GM18868 (cell line): ENCODE data around the gene AMBN.
A peak's percentile ranks its signal among the peaks of the same experiment; 100 is the strongest.

Experiments used
- ATAC-seq: cut with Tn5 transposase; IDR thresholded peaks from one replicate; pipeline ENCODE4 v1.9.1; 2021; ENCODE audit warnings: mild to moderate bottlenecking, moderate library complexity; ENCODE audit not compliant: unreplicated experiment

AMBN gene, protein sequence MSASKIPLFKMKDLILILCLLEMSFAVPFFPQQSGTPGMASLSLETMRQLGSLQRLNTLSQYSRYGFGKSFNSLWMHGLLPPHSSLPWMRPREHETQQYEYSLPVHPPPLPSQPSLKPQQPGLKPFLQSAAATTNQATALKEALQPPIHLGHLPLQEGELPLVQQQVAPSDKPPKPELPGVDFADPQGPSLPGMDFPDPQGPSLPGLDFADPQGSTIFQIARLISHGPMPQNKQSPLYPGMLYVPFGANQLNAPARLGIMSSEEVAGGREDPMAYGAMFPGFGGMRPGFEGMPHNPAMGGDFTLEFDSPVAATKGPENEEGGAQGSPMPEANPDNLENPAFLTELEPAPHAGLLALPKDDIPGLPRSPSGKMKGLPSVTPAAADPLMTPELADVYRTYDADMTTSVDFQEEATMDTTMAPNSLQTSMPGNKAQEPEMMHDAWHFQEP

DNA sequence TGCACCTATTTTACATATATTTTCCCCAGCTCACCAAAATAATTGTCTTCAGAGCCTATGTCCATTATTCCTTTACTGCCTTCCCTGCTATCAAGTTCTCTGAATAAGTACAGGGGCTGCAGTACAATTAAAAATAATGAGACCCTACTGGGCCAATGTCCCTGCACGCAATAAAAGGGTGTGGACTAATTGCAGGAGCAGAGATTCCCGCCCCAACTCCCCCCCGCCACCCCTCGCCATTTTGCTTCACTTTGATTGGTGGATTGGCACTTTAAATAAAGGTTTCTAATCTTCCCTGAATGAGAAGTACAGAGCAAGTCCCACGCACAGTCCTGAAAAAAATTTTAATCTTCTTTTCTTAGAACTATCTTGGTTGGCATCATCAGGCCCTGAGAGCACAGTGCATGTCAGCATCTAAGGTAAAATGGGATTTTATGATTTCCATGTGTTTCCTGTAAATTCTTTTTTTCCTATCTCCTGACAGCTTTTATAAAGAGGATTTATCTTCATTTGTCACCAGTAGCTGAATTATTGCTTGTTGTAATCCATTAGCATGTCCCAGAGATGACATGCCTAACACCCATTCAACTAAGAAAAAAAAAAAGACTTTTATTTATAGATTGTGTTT is at the start of gene AMBN:
Gene AMBN, plus strand, starts transcription at position 302 of the 628 bp plus-strand sequence. Its CDS starts 103 bp downstream, at position 405.
- ATAC-seq, result no peak

DNA sequence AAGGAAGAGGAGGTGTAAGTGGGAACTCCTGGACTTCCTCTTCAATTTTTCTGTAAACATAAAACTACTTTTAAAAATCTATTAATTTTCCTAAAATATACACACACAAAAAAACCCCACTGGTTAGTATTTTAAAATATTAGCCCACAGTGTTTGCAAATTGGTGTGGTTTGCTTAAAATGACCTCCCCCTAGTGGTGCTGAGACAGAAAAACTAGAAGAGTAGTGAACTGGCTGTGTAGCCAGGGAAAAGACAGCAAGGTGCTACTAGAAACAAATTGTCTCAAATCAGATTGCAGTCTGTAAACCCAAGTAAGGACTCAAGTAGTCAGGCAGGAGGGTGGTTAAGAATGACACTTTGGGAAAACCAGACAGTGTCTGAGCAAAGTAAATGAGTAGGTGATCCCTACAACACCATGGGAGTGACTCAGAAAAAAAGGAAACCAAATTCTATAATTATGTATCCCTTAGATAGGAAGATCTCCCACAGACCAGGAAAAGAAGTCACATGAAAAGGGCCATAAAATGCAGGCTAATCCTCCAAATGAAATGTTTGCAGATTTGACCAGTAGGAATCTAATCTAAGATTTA is 47.7 kb upstream of the AMBN start:
- ATAC-seq, result peak; percentile 75

DNA sequence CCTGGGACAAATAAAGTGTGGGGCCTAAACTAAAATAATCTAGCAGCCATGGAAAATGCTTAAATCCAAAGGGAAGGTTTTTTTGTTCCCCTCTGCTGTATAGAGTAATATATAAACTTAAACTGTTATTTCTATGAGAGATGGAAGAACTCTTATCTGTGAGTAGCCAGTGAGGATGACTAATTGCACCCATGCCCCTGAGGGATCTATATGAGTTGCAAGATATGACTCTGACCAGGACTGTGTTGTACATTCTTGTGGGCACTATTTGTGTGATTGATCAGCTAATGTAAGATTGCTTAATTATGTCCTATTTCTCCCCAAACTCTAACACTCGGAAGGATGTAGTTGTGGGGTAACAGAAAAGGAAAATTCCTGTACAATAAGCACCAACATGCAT is 35.2 kb upstream of the AMBN start:
- no peak for ATAC-seq

DNA sequence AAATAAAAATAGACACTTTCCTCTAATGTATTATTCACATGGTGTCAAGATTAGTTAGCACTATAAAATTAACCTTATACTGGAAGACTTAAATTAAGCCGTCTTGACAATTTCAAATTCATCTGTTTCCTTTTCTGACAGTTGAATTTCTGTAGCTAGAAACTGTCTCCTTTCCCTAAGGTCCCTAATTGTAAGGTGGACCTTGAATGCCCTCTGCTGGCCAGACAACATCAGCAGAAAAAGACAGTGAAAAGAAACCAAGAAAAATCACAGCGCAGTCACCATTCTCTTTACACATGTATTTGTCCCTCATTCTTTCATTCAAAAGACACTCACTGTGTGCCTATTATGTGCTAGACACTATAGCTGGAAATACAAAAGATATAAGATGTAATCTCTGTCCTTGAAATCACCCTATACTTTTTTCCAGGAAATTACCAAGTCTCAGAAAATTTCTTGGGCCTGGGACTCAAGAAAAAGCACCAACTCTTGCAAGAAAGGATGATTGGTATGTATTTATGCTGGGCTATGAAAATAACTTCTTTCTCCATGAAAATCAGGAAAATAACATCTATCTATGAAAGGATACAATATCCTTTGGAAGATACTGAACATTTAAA is 32.7 kb upstream of the AMBN start:
- ATAC-seq, result peak; percentile 81

DNA sequence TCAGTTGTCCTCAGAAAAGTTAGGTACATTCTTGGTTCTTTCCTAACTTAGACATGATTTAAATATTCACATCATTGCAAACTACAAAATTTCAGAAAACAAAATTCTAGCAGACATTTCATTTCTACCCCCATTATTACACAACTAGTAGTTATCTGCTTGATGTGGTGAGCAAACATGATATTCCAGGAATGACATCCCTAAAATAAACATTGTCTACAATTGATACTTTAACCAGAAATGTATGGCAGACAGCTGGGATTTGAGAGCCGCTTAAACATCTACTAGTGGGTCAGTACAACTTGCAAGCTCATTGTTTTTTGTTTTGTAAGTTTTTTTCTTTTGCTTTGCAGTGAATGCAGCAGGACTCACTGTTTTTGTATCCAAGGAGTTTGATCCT is 32.1 kb upstream of the AMBN start:
- ATAC-seq, result no peak

DNA sequence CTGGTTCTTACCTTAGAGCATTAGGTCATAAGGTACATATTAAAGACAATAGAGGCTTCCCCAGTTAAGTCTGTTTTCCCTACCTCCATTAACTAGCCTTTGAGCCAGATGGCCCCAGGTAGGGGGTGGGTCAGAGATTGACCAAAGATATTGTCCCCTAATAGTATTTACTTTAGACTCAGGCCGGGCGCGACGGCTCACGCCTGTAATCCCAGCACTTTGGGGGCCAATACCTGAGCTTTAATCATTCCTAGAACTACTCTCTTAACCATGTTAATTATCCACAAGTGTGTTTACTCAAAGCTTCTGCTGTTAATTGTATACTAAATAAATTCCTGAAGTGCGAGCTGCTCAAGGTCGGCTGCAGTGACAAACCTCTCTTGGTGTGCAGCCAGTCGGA is 28.0 kb upstream of the AMBN start:
- no peak for ATAC-seq

DNA sequence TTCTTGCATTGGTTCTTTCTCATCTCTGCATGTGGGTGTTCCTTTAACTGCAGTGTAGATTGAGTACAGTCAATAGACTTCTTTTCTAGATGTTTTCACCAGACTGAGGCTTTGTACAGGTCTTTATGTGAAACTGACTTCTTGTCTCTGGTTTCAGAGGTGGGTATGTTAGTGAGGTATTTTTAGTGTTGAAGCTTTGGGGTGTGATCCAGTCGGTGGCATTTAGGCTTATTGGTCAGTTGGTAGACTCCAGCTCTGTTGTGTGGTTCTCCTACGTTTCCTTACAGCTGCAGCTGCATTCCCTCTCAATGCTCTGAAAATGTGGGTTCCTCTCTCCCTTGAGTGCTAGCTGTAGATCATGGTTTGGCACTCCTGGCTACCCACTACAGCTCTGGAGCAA is 21.3 kb upstream of the AMBN start:
- no peak for ATAC-seq

DNA sequence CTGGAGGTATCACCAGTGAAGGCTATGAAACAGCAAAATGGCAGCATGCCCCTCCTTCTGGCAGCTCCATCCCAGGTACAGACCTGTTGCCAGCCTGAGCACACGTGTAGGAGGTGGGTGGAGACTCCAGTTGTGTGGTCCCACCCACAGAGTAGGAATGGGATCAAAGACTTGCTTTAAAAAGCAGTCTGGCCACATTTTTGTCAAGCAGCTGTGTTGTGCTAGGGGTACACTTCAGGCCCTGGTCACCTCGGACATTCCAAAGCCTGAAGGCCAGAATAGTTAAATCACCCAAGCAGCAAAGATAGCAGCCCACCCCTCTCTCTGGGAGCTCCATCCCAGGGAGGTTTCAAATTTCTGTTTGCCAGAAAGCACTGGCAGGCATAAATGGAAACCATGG is 20.3 kb upstream of the AMBN start:
- no peak for ATAC-seq

DNA sequence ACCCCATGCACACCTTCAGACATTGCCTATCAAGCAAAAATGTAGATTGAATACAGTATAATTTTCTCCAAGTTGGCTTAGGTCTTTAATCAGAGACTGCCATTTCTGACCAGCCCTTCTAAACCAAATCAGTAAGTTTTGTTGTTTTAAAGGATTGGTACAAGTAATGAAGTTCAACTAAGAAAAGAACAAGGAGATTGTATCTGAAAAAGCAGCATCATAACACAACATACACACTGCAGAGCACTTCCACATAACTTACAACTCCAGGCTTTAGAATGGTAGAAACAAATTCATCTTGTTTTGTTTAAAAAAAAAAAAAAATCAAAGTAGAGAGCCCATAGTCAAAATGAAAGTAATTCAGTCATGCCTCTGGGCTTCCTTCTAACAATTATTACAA is 16.1 kb upstream of the AMBN start:
- ATAC-seq, result no peak

DNA sequence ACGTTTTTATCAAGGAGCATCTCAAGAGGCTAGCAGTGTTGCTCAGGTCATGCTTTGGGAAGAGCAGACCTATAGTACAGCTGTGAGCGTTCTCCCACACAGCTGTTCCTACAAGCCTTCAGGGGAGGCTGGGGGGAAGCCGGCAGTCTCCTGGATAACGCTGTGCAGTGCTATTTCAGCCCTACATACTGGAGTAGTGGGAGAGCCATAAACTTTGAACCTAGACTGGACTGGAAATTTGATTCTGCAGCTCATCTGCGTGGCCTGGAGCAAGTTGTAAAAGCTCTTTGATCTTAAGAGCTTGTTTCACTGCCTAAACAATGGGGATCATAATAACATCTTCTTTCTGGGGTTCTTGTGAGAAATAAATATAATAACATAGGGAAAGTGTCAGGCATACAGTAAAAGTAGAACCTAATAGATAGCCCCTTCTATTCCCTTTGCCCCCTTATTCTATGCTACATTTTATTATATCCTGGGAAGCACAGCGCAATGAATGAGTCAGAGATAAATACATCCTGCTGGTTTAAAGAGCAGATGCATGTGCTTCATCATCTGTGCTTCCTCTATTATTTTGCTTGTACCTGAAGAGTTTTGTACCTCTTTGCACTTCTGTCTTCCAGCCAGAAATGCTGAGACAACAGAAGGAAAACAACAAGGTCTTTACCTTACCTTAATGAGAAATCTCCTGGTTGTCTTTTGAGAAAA is 14.7 kb upstream of the AMBN start:
- ATAC-seq, result no peak

DNA sequence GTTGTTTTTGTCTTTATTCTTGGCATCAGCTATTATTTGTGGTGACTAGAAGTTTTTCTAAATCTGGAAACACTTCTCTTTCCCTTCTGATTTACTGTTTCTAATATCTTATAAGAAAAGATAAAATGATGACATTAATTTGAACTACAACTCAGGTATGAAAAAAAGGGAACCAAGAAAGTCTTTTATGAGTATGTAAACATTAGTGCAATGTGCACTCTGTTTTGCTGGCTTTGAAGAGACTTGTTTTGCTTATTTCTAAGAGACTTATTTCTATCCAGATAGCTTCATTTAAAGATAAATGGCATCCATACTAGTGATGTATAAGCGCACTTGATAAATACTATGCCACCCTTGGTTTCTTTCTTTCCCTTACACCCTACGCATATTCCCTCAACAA is 10.1 kb upstream of the AMBN start:
- no peak for ATAC-seq

DNA sequence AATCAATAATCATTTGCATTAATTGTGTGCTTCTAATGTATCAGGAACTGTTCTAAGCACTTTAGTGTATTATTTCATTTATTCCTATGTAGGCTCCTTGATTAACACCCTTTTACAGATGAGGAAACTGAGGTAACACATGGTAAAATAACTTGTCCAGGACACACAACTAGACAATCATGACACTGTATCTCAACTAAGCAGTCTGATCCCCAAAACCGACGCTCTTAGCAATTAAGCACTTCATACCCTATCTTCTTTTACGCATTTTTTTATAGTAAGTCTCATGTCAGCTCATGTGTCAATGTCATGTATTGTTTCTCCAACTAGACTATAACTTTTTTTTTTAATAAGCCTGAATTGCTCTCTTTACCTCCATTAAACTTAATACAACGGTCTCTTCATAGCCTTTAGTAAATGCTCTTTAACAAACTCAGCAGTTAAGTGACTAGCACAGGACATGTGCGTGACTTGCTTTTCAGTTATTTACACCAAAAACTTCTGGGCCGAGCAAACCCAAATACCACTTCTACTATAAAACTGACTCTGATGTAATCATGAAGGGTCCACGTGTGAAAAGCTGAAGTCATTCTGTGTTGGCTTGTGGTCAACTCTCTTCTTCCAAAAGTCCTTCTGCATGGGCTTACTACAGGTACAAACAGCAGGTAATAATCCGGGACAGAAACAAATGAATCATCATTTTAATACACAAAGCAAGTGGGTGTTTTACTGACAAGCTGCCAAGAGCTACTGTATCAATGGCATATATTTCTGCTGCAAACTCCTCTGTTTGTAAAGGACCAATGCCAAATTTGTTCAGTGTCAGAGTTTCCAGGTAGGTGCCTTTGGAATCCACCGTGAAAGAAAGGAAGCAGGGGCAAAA is 7.9 kb upstream of the AMBN start:
- no peak for ATAC-seq

DNA sequence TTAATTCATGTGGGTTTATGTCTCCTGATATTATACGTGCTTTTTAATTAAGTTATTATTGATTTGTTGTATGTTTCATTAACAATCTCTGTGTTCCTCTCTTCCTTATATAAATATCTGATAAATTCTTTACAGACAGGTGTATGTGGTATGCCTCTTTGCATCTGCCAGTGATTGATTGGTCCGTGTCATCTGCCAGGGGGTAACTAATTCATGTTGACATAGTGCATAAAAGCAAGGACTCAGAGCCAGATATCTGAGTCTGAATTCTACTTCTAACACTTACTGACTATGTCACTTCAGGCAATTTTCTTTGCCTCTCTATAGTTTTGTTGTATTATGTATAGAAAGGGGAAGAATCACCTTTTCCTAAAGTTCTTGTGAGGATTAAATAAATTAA is 5.2 kb upstream of the AMBN start:
- ATAC-seq, result no peak

DNA sequence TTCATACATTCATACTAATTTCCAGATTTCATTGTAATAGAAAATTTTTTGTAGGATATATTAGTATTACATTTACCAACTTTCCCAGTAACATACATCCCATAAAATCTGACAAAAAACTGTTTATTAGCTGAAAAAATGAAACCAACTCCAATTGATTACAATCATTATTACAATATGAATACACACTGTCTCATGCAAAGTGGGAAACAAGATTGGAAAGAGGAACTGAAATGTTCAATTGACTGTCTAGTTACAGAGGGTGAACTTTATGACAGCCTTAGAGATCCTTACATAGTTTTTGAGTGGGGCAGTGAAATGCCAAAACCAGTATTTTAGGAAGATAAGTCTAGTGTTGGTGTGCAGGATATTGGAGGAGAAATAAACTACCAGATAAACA is 2.3 kb upstream of the AMBN start:
- peak; percentile 100 for ATAC-seq

DNA sequence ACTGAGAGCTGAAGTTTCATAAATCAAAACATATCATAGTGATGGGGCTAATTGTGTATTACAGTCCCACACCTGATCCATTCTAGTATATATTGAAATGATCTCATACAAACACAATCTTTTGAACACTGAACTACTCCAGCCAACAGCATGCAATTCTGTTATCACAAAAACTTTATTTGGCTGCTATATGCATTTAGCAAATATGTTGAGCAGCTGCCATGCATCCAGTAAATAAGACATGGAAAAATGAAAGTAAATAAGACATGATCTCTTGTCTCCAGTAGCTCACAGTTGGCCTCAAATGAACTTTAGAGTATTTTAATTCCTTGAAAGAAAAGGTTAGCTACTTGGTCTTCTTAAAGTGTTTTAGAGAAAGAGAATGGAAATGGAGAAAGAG is 2.1 kb downstream of the AMBN start:
- ATAC-seq, result no peak

DNA sequence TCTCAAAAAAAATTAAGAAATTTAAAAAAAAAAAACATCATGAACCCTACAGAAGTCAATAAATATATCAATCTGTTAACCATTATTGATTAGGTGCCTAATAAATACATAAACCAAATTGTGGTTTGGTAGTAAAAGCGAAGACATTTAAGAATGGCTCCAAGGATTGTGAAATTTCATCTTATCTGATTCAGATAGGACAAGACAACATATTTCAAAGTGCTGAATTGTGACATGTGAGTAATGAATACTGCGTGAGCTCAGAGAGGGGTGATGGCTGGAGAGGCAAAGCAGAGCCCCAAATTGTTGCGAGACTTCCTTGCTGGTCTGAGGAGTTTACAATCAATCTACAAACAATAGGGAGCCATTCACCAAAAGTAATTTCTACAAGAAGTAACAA is 8.2 kb downstream of the AMBN start:
- no peak for ATAC-seq

DNA sequence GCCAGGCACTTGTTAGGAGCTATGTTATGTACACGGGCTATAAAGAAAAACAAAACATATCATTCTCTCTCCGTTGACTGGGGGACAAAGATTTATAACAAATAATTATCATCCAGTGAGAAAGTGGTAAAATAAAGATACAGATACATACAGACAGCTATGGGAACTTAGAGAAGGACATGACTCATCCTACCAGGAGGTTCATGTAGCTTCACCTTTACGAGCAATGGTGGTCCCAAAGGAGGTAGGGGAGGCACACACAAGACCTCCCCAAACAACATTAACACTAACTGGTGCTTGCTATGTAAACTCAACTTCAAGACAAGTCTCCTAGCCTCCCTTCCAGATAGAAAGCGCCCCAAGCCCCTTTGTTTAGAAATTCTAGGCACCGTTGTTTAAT is 8.9 kb downstream of the AMBN start:
- ATAC-seq, result no peak

DNA sequence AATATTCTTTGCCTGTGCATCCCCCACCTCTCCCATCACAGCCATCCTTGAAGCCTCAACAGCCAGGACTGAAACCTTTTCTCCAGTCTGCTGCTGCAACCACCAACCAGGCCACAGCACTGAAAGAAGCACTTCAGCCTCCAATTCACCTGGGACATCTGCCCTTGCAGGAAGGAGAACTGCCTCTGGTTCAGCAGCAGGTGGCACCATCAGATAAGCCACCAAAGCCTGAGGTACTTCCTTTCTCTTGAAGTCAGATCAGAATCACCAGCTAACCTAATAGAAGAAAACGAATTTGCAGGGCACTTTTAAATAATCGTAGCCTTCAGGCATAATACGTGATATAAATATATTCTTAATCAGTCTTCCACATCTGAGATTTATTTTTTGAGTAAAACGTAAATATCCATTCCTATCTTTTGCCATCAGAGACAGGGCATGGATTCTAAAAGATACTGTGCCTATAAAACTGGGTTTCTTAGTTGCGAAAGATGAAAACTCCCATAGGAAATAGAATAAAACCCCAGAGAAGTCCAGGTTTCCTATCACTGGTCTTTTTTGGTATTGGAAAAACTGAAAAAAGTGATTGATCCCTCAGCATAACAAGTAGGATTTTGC is 9.5 kb downstream of the AMBN start:
- ATAC-seq, result peak; percentile 100

DNA sequence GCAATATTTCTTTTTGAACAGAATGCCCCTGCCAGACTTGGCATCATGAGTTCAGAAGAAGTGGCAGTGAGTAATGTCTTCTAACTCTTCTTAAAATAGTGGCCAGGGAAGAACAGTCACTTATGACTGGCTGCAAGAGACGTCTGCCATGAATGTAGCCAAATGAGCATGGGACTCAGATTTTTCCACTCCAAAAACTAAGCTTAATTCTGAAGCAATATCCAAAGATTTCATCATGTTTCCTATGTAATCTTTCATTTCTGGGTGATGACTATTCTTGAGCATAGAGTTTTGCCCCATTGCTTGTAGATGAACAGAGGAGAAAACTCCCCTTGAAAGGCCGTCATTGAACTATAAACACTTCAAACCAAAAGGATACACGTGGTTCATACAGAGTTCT is 11.8 kb downstream of the AMBN start:
- ATAC-seq, result no peak

DNA sequence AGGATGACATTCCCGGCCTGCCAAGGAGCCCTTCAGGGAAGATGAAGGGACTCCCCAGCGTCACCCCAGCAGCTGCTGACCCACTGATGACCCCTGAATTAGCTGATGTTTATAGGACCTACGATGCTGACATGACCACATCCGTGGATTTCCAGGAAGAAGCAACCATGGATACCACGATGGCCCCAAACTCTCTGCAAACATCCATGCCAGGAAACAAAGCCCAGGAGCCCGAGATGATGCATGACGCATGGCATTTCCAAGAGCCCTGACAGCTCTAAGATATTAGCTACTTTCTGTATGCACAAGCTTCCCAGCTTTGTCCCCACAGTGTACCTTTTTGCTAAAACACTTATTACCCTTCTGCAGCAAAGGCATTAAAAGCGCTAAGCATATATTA is 14.4 kb downstream of the AMBN start:
- ATAC-seq, result no peak
